ENCODE measurements around the gene KRTAP4-8. TPM values are rescaled to one million over a fixed set of nuclear protein-coding genes. Genes with fewer than 3 reads are reported as not detected.
"Not testable (repeated sequence)": the region's sequence is repeated elsewhere in the genome, so short reads cannot be mapped to it uniquely, and the experiment has no call there.

The KRTAP4-8 gene
- total RNA-seq (2014; rRNA removed; shearing (Covaris generic)): not detected in 2 replicates

DNA sequence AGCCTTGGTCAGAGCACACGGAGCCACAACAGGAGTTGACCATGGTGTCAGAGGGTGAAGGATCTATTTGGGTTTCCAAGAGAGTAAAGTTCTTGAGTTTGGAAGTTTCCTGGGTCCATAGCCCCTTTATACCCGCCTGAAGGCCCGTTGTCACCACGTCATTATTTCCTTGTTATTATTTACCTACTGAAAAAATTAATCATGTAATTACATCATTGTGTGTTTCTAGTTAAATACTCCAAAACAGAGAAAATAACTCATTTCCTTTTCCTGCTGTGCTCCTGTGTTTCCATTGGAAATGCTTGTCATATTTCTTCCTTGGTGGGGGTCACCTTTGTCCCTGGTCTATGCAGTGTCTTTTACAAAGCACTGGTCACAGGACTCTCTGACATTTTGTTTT is at the start of gene KRTAP4-8:
Gene KRTAP4-8 (minus strand): TSS at position 101 of the 400 bp plus-strand sequence. CDS start 58 bp downstream, at position 43.
- DNase-seq (ENCODE audit: low spot score): no peak

DNA sequence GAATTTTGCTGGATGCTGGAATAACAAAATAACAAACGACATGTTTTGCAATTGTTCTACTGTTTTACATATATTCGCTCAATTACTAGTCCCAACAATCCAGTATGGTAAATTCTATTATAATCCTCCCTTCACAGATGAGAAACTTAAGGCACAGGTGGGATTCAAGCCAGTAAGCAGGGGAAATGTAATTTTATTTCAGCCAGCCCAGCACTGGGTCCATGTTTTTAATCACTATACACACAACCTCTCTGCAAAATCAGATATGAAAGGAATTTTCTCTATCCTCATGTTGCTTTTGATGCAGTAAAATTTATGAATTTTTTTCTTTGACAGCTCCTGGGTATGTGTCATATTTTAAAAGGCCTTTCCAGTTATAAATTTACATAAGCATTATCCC is 47.3 kb upstream of the KRTAP4-8 start:
- DNase-seq (ENCODE audit: low spot score): no peak

DNA sequence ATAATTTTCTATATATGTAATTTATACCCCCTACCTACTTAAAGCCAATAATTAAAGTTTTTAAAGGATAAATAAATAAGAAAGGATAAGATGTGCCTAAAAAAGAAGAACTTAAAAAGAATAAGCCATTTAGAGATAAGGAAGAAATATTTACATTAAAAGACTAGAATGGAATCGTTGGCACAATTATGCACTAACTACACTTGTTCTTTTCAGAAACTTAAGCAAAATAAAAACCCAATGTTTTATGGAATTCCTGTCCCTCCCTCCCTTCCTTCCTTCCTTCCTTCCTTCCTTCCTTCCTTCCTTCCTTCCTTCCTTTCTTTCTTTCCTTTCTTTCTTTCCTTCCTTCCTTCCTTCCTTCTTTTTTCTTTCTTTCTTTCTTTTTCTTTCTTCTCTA is 46.9 kb upstream of the KRTAP4-8 start:
- no peak for DNase-seq (ENCODE audit: low spot score)

DNA sequence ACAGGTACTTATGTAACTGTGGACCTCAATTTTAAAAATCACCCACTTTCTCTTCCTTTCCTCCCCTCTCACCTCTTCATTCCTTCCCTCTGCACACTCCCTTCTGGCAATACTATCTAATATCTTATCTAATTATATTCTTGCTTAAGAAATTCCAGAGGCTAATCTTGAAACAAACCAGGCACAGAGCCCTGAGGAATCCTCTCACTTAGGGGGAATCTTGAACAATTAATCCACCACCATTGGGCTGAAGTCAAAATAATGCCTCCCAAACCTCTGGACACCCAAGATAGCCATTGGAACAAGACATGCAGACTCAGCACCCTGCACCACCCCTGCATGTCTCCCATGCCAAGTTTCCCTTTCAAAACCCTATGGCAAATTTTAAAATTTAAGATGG is 43.4 kb upstream of the KRTAP4-8 start:
- DNase-seq (ENCODE audit: low spot score): no peak

DNA sequence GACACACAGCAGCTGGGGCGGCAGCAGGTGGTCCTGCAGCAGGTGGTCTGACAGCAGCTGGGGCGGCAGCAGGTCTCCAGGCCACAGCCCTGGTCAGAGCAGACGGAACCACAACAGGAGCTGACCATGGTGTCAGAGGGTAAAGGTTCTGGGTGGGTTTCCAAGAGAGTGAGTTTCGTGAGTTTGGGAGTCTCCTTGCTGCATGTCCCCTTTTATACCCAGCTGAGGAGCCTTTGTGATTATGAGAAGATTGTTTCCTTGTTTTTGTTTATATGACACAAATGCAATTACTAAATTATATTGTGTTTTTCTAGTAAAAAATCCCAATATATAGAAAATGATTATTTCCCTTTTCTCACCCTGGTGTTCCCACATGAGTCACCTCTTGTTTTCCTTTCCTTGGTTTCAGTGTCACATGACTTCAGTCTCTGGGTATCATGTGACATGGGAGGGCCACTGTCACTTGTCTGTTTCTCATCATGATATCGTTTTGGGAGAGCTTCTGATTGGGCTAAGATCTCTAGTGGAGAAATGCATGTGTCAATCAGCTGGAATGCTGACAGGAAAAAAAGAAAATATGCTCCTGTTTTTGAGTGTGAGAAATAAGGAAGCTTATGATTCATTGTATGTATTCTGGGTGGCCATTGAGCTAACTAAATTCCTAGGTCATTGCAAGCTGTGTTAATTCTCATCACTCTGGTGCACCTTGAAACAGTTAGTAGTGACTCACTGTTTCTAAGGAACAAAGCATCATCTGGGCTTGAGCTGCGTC is 42.6 kb upstream of the KRTAP4-8 start, which contains the start of gene KRTAP4-6:
Gene KRTAP4-6 (minus strand): TSS at position 185 of the 772 bp plus-strand sequence. CDS start 57 bp downstream, at position 128.
- peak; percentile 53 for DNase-seq (ENCODE audit: low spot score)

DNA sequence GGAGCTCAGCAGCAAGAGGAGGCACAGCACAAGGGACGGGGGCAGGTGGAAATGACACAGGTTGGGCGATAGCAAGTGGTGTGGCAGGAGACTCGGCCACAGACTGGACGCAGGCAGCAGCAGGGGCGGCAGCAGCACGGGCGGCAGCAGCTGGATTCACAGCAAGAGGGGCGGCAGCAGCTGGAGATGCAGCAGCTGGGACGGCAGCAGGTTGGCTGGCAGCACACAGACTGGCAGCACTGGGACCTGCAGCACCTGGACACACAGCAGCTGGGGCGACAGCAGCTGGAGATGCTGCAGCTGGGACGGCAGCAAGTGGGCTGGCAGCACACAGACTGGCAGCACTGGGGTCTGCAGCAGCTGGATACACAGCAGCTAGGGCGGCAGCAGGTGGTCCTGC is 41.9 kb upstream of the KRTAP4-8 start:
- not testable (repeated sequence) for DNase-seq (ENCODE audit: low spot score)

DNA sequence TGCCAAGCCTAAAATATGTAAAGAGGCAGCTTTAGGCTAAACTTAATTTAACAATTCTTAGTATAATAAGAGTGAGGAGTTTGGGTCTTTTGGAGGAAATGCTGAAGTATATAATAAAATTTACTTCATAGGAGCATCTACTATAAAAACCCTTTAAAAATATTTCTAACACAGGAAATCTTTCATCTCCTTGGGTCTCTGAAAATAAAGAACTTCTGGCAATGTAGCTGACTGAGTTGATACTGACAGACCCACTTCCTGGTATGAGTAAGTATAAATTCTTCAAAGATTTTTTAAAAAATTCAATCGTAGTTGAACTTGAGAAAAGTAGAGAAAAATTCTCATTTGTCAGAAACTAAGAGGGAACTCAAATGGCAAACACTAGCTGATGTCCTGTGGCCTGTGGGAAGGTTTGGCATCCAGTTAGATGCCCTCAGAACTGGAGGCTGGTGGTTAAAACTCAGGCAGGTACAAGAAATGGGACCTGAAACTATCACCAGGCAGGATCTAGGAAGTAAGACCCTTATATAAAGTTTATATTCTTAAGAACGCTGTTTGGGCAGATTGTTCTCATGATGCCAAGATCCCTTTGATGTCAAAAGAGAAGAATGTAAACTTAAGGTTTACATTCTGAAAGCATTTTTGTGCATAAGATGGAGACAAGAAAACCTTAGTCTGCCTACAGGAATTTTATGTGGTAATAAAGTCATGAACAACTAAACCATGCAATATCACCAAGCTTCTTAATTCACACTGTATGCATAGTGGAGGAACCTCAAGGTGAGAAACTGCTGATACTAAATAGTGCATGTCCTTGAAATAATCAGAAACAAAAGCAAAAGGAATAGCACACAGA is 36.2 kb upstream of the KRTAP4-8 start:
- no peak for DNase-seq (ENCODE audit: low spot score)

DNA sequence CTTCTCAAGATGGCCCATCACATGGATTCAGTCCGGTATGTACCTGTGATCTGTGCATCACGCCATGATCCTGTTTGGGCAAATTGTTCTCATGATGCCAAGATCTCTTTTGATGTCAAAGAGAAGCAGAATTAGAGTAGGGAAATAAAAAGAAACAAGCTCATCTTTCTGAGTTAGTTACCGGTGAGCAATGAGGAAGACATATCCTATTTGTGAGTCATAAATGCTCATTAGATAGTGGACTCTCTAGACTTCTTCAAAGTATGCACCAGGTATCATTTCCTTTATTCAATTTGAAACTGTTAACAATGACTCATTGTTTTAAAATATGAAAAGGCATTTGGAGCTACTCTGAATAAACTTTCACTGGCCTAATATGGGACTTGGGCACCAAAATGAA is 34.0 kb upstream of the KRTAP4-8 start:
- DNase-seq (ENCODE audit: low spot score): peak; percentile 72

DNA sequence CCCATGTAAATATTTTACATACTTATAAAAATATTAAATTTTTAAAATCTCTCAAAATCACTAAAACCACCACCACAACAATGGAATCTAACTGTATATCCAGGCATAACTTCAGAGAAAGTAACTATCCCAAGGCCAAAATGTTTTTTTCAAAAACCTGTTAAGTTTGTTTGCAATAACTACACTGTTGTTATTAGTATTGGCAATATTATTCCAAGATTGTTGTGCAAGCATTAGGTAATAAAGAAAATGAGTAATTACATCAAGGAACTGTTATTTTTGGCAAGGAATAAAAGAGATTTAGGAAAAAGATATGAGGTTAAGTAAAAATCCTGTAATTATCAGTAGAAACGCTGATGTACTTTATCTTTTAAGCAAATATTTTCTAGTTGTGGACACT is 29.4 kb upstream of the KRTAP4-8 start:
- no peak for DNase-seq (ENCODE audit: low spot score)

DNA sequence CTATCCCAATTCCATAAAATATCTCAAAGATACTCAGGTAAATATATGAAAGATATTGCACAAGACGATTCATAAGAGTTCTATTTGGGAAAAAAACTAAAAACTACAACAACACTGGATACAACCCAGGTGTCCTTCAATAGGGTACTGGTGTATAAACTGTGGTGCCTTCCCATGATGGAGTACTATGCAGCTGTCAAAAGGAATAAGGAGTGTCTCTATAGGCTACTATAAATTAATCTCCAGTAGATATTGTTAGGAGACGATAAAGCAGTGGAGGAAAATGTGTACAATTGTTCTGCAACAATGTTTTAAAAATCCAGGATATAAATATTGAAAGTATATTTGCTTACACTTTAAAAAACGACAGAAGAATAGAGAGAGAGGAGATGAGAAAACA is 28.5 kb upstream of the KRTAP4-8 start:
- no peak for DNase-seq (ENCODE audit: low spot score)

DNA sequence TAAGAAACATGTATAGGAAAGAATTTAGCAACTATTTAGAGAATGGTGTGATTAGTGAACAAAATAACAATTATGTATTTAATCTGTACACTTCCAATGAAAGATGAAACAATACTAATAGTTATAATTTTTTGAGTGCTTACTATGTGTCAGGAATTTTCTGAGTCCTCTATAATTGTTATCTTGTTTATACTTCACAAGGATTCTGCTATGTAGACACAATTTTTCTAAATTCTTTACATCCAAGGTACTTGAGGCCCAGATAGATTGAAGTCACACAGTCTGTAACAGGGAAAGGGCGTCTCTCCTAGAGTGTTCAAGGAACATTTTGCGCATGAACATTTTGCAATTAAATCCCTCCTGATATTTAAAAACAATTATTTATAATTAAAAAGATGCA is 27.1 kb upstream of the KRTAP4-8 start:
- DNase-seq (ENCODE audit: low spot score): no peak

DNA sequence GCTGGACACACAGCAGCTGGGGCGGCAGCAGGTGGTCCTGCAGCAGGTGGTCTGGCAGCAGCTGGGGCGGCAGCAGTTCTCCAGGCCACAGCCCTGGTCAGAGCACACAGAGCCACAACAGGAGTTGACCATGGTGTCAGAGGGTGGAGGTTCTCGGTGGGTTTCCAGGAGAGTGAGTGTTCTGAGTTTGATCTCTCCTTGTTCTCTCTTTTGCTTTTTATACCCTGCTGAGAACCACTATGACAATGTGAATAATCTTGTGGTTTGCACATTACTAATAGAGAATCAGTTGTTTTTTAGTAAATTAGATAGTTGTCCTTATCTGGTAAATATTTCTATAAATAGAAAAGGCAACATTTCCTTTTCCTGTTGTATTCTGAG is 26.0 kb upstream of the KRTAP4-8 start, which contains the start of gene KRTAP4-12:
Gene KRTAP4-12 (minus strand): TSS at position 192 of the 381 bp plus-strand sequence. CDS start 60 bp downstream, at position 132.
- peak; percentile 31 for DNase-seq (ENCODE audit: low spot score)

DNA sequence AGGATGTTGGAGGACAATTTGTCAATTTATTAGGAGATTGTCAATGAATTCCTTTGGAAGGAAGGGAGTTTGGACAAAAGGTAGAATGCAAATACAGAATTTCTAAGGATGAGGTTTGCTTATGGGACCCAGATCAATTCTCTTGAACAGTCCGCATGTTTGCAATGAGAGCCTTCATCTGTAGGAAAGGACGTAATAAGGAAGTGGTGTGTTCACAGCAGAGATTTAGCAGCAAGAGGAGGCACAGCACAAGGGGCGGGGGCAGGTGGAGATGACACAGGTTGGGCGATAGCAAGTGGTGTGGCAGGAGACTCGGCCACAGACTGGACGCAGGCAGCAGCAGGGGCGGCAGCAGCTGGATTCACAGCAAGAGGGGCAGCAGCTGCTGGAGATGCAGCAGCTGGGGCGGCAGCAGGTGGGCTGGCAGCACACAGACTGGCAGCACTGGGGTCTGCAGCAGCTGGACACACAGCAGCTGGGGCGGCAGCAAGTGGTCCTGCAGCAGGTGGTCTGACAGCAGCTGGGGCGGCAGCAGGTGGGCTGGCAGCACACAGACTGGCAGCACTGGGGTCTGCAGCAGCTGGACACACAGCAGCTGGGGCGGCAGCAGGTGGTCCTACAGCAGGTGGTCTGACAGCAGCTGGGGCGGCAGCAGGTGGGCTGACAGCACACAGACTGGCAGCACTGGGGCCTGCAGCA is 25.5 kb upstream of the KRTAP4-8 start:
- not testable (repeated sequence) for DNase-seq (ENCODE audit: low spot score)

DNA sequence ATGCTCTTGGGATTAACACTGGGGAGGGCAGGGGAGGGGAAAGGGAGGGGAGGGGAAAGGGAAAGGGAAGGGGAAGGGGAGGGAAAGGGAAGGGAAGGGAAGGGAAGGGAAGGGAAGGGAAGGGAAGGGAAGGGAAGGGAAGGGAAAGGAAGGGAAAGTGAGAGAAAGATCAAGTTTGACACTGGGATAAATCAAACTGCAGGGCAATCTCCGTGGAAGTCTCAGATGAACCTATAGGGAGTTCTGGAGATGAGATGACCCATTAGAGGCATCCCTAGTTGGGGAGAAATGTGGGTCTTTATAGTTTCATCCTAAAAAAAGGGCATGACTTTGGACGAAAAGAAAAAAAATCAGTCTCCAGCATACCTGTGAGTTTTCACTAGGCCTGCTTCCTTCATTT is 23.8 kb upstream of the KRTAP4-8 start:
- no peak for DNase-seq (ENCODE audit: low spot score)

DNA sequence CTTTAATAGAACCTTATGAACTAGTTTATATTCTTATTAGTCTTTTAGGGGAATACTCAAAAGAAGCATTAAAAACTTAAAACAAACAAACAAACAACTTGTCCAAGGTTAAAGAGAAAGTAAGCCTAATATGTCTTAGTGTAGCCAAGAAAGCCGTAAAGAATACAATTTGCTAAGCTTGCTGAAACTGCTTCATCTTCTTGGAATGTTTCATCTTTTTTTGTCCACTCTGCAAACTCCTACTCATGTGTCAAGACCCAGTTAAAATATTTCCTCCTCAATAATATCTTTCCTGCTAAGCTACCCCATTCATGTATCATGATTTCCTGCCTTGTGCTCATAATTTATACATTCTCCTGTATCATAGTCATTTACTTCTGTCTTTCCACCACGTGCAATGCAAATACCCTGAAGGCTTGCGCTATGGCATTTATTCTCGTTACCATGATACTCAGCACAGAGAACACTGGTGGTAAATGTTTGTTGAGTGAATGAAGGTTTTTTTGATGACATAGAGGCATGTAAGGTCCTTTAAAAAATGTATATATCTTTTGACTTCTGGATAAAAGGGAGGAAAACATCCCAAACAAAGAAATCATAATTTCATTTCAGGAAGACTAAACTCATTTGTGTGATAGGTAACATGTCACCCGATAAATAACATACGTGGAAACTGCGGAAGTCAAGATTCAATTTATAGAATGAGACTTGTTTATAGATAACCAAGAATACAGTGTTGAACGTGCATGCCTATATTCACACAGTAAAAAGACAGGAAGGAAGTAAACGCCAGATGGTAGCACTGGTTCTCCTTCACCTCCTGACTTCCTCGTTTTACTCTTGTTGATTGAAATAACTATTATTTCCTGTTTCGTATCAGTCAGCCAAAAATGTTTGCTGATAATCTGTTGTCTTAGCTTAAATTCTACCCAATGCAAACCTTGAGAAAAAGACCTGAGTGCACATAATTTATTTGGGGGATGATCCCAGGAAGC is 22.1 kb upstream of the KRTAP4-8 start:
- not testable (repeated sequence) for DNase-seq (ENCODE audit: low spot score)

DNA sequence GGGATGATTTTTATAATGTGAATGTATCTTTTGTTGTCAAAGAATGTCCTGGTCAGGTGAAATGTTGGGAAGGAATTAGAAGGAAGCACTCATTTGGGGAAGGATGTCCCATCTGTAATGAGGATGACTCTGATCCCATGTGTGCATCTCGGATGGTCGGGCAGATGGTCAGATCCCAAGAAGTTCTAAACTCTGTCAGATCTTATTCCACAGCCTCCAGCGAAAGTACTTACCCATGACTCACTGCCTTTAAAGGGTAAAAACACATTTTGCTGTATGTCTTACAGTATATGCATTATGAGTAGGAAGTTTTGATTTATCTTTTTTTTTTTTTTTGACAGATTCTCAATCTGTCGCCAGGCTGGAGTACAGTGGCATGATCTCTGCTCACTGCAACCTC is 20.8 kb upstream of the KRTAP4-8 start:
- no peak for DNase-seq (ENCODE audit: low spot score)

DNA sequence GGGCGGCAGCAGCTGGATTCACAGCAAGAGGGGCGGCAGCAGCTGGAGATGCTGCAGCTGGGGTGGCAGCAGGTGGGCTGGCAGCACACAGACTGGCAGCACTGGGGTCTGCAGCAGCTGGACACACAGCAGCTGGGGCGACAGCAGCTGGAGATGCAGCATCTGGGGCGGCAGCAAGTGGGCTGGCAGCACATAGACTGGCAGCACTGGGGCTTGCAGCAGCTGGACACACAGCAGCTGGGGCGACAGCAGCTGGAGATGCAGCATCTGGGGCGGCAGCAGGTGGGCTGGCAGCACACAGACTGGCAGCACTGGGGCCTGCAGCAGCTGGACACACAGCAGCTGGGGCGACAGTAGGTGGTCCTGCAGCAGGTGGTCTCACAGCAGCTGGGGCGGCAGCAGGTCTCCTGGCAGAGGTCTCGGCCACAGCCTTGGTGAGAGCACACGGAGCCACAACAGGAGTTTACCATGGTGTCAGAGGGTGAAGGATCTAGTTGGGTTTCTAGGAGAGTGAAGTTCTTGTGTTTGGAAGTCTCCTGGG is 20.0 kb upstream of the KRTAP4-8 start, which contains the start of gene KRTAP4-11:
Gene KRTAP4-11 (minus strand): TSS at position 528 of the 541 bp plus-strand sequence. CDS start 58 bp downstream, at position 470.
- not testable (repeated sequence) for DNase-seq (ENCODE audit: low spot score)

DNA sequence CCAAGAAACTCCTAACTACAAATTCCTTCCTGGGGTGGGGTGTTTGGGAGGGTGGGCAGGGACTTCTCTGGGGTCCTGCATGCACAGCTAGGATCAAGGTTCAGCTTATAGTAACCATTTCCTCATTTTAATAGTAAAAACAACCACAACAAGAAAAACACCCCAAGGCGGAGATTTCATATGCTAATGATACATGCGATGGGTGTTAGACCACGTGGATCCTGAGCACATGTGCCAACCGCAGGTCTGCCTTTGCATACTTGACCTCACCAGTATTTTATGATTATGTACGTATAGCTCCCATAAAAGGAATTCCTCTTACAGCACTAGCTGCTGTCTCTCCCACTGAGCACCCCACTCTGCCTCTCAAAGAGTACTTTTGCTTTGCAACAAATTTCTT is 18.4 kb upstream of the KRTAP4-8 start:
- no peak for DNase-seq (ENCODE audit: low spot score)

DNA sequence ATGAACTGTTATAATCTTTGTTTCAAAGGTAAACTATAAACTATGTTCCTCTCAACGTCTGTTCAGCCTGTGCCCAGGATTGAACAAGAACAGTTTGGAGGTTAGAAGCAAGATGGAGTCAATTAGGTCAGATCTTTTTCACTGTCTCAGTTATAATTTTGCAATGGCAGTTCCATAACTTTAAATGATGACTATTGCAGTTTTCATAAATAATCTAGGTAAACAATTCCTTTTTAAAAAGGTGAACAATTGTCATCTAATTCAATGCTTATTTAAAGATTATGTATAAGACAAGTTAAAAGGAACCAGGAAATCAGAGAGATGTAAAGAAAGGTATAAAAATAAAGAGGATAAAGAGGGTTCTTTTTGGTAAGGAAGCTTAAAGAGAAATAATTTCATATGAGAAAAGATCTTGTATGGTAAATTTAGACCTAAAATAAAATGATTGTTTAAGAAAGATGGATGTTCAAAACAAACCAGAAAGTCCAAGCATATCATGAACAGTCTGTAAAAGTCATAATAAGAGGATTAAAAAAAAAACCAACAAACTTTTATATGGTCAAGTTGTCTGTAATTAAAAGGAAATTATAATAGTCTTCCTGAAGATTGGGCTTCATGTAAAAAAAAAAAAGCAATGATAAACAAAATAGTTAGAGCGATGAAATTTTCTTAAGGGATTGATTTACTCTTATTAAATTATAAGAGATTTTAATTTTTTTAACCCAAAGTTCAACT is 13.4 kb upstream of the KRTAP4-8 start:
- DNase-seq (ENCODE audit: low spot score): no peak
